Measurements from ENCODE around the gene C2CD2L. TPM values are rescaled to one million over a fixed set of nuclear protein-coding genes. Genes with fewer than 3 reads are reported as not detected.
"Not testable (repeated sequence)": the region's sequence is repeated elsewhere in the genome, so short reads cannot be mapped to it uniquely, and the experiment has no call there.

Gene C2CD2L
- total and polyA plus RNA-seq, 2 donors (not counting 3 experiments of a cell fraction or from before 2014, with no cell fraction given) = 9.1 to 10.4 TPM

- FAIRE-seq; H3K9me1 ChIP-seq (replicated peaks; ENCODE audit: control insufficient read depth, extremely low read depth, insufficient read depth, low read length); H3K27ac ChIP-seq (ENCODE audit: insufficient read depth, low read depth, low read length); H3K4me2 ChIP-seq (ENCODE audit: insufficient read depth, low read length); DNase-seq (ENCODE audit: low read depth, low spot score); BruUV-seq (replicated peaks); intact Hi-C loops (cut with micrococcal nuclease); H4K20me1 ChIP-seq (replicated peaks; ENCODE audit: control insufficient read depth, extremely low read depth, insufficient read depth, low read length); H3K79me2 ChIP-seq (ENCODE audit: control insufficient read depth, insufficient read depth, low read length); dilution Hi-C loops (cut with MboI; ENCODE audit: extremely low pct_ligation_motif_present, low sequenced_read_pairs); H3K9me3 ChIP-seq (replicated peaks; ENCODE audit: control insufficient read depth, insufficient read depth, low read length); H3K27me3 ChIP-seq (ENCODE audit: control insufficient read depth in 2 of 2, insufficient read depth in 2 of 2, low read length in 2 of 2); H3K36me3 ChIP-seq (ENCODE audit: control insufficient read depth in 2 of 2, extremely low read depth in 1 of 2, insufficient read depth in 2 of 2, low read length in 2 of 2); H2AFZ ChIP-seq (ENCODE audit: low read depth, low read length); H3K9ac ChIP-seq (replicated peaks; ENCODE audit: extremely low read depth, insufficient read depth, low read length); H3K4me3 ChIP-seq (replicated peaks in 1 of 3; ENCODE audit: insufficient read depth in 1 of 3, low read depth in 1 of 3, low read length in 3 of 3): not testable (repeated sequence)
- peaks cover 11% of the 10 kb centered on the region for H3K4me1 ChIP-seq (ENCODE audit: control insufficient read depth, extremely low read depth, insufficient read depth, low read length)
- ChIA-PET POLR2A (interaction anchor here (0.6 to 0.7 kb wide), 2 partner anchors 11 to 13 kb away, joined by 4 to 5 read pairs; no protein-coding TSS in a partner anchor), CTCF (interaction anchor here (0.6 to 2.1 kb wide), 6 partner anchors 11 to 39 kb away, joined by 3 to 9 read pairs (median 4); partner anchors contain the start of gene ABCG4)
Observed at GRCh38 chr11:119167077-119167458, 59.9 kb downstream of the C2CD2L start.

- TF ChIP-seq EZH2 (IDR thresholded peaks at IDR 0.05; ENCODE audit: borderline replicate concordance, low read depth, low read length, severe bottlenecking) = no peak
- no peak for TF ChIP-seq MYC (IDR thresholded peaks at IDR 0.05; ENCODE audit: low read depth, low read length)
- TF ChIP-seq POLR2AphosphoS5 (IDR thresholded peaks at IDR 0.05; ENCODE audit: insufficient read depth, low read depth, low read length) = no peak
- no peak for TF ChIP-seq FOS (IDR thresholded peaks at IDR 0.05; ENCODE audit: borderline replicate concordance, insufficient read depth, low read length)
- no peak for TF ChIP-seq GATA2 (IDR thresholded peaks at IDR 0.05; ENCODE audit: insufficient read depth, insufficient read length, low read depth, low read length)
- no peak for TF ChIP-seq POLR2A (IDR thresholded peaks at IDR 0.05; ENCODE audit: low read depth, low read length)
- no peak for TF ChIP-seq MAX (IDR thresholded peaks at IDR 0.05; ENCODE audit: insufficient read depth, insufficient read length)
- TF ChIP-seq CTCF (IDR thresholded peaks at IDR 0.05; ENCODE audit: extremely low read depth in 1 of 2, insufficient read depth in 1 of 2, low read depth in 1 of 2, low read length in 2 of 2) = no peak
- no peak for TF ChIP-seq JUN (IDR thresholded peaks at IDR 0.05; ENCODE audit: borderline replicate concordance, insufficient read depth, insufficient read length, low read depth)
- no peak for DNase-seq (ENCODE audit: low read depth, low spot score)
- no peak for FAIRE-seq
- Histone ChIP-seq H3K4me2 (ENCODE audit: insufficient read depth, low read length) (no peak overlapping the region), H3K27ac (ENCODE audit: insufficient read depth, low read depth, low read length) (no peak overlapping the region), H3K9me1 (replicated peaks; ENCODE audit: control insufficient read depth, extremely low read depth, insufficient read depth, low read length) (no peaks in the 10 kb centered on the region), H3K4me3 (replicated peaks in 1 of 3; ENCODE audit: insufficient read depth in 1 of 3, low read depth in 1 of 3, low read length in 3 of 3) (no peak overlapping the region), H3K9me3 (replicated peaks; ENCODE audit: control insufficient read depth, insufficient read depth, low read length) (no peaks in the 10 kb centered on the region), H3K27me3 (ENCODE audit: control insufficient read depth in 2 of 2, insufficient read depth in 2 of 2, low read length in 2 of 2) (no peaks in the 10 kb centered on the region), H3K36me3 (ENCODE audit: control insufficient read depth in 2 of 2, extremely low read depth in 1 of 2, insufficient read depth in 2 of 2, low read length in 2 of 2) (no peaks in the 10 kb centered on the region), H3K79me2 (ENCODE audit: control insufficient read depth, insufficient read depth, low read length) (no peaks in the 10 kb centered on the region), H2AFZ (ENCODE audit: low read depth, low read length) (no peak overlapping the region), H4K20me1 (replicated peaks; ENCODE audit: control insufficient read depth, extremely low read depth, insufficient read depth, low read length) (no peaks in the 10 kb centered on the region), H3K9ac (replicated peaks; ENCODE audit: extremely low read depth, insufficient read depth, low read length) (no peak overlapping the region), H3K4me1 (ENCODE audit: control insufficient read depth, extremely low read depth, insufficient read depth, low read length) (peaks cover 11% of the 10 kb centered on the region)
- dilution Hi-C loops (cut with MboI; ENCODE audit: extremely low pct_ligation_motif_present, low sequenced_read_pairs) = no loop called here
- intact Hi-C loops (cut with micrococcal nuclease) = loop anchor here (1.0 to 2.0 kb wide), 5 partner anchors 10 to 155 kb away; partner anchors contain the start of genes ABCG4 and HINFP
- ChIA-PET CTCF (interaction anchor here (0.9 to 1.8 kb wide), 2 partner anchors 19 to 28 kb away, joined by 3 to 4 read pairs; partner anchors contain the start of gene ABCG4), POLR2A (no interaction called here)
- BruUV-seq (replicated peaks) = no TSS peak
Observed at GRCh38 chr11:119167933-119168332, 60.8 kb downstream of the C2CD2L start.
